CD14-positive monocyte (primary cell): ENCODE data around the gene MDN1. TPM values are rescaled to one million over a fixed set of nuclear protein-coding genes. Genes with fewer than 3 reads are reported as not detected.

Source experiments
- DNase-seq, 3 donors: peaks; one replicate each; pipeline ENCODE4 v3.0.0-alpha.2; 2011 to 2022
- H2AFZ ChIP-seq: 2 replicates; pipeline ENCODE4 v1.6.0; 2012; ENCODE audit warnings: mild to moderate bottlenecking, low read depth, low read length, inconsistent platforms; ENCODE audit not compliant: insufficient read depth, poor library complexity, severe bottlenecking
- H3K27ac ChIP-seq, 2 donors: 1 replicate in 1 of 2; 2 replicates in 1 of 2; pipeline ENCODE4 v1.5.1; 2012 to 2013; ENCODE audit warnings: low read length in 2 of 2, control low read depth in 1 of 2, inconsistent platforms in 1 of 2, low read depth in 1 of 2, mild to moderate bottlenecking in 1 of 2
- H3K27me3 ChIP-seq, 2 donors: one replicate each; pipeline versions ENCODE4 v1.6.0 to v1.6.1; 2011 to 2013; ENCODE audit warnings: low read length in 2 of 2; ENCODE audit not compliant: control insufficient read depth in 2 of 2, insufficient read depth in 2 of 2
- H3K36me3 ChIP-seq, 2 donors: replicated peaks in 1 of 2; 1 replicate in 1 of 2; 2 replicates in 1 of 2; pipeline versions ENCODE4 v1.5.1 to v1.6.1; 2012 to 2013; ENCODE audit warnings: low read length in 2 of 2, control low read depth in 1 of 2, inconsistent platforms in 1 of 2, mild to moderate bottlenecking in 1 of 2; ENCODE audit not compliant: insufficient read depth in 2 of 2, control insufficient read depth in 1 of 2
- H3K4me1 ChIP-seq, 2 donors: 1 replicate in 1 of 2; 2 replicates in 1 of 2; pipeline versions ENCODE4 v1.5.1 to v1.6.1; 2012 to 2013; ENCODE audit warnings: low read length in 2 of 2, control low read depth in 1 of 2, inconsistent platforms in 1 of 2, mild to moderate bottlenecking in 1 of 2, moderate library complexity in 1 of 2; ENCODE audit not compliant: insufficient read depth in 2 of 2, control insufficient read depth in 1 of 2
- H3K4me2 ChIP-seq: replicated peaks from 2 replicates; pipeline ENCODE3; 2012; ENCODE audit warnings: low read length, moderate library complexity, mild to moderate bottlenecking; ENCODE audit not compliant: poor library complexity, severe bottlenecking; ENCODE audit errors: extremely low read depth
- H3K4me3 ChIP-seq, 3 experiments: fragments of 200-600 bp in 1 of 3; sonication (generic) in 1 of 3; replicated peaks in 1 of 3; 1 replicate in 2 of 3; 2 replicates in 1 of 3; pipeline ENCODE4 v1.5.1; 2011 to 2013; ENCODE audit warnings: low read length in 3 of 3, mild to moderate bottlenecking in 3 of 3, control low read depth in 2 of 3, low read depth in 2 of 3, inconsistent platforms in 1 of 3, moderate library complexity in 1 of 3
- H3K79me2 ChIP-seq: 2 replicates; pipeline ENCODE4 v1.6.0; 2012; ENCODE audit warnings: mild to moderate bottlenecking, control low read depth, inconsistent platforms, low read length, moderate library complexity; ENCODE audit not compliant: insufficient read depth
- H3K9ac ChIP-seq: 2 replicates; pipeline ENCODE4 v1.6.0; 2017; ENCODE audit warnings: low read length, mild to moderate bottlenecking; ENCODE audit not compliant: insufficient read depth, poor library complexity, severe bottlenecking
- H3K9me3 ChIP-seq, 2 donors: replicated peaks in 1 of 2; 1 replicate in 1 of 2; 2 replicates in 1 of 2; pipeline versions ENCODE4 v1.5.1 to v1.6.1; 2012 to 2013; ENCODE audit warnings: low read length in 2 of 2, control low read depth in 1 of 2; ENCODE audit not compliant: control insufficient read depth in 1 of 2, insufficient read depth in 1 of 2
- H4K20me1 ChIP-seq: 2 replicates; pipeline ENCODE4 v1.6.0; 2012; ENCODE audit warnings: mild to moderate bottlenecking, low read length, control low read depth, moderate library complexity; ENCODE audit not compliant: insufficient read depth
- H3K27ac Mint-ChIP-seq, 7 donors: one replicate each; pipeline ENCODE4 v1.8.0; 2020; ENCODE audit warnings: mild to moderate bottlenecking in 7 of 7, mixed read lengths in 7 of 7, moderate library complexity in 6 of 7, inconsistent platforms in 2 of 7
- H3K27me3 Mint-ChIP-seq, 3 donors: one replicate each; pipeline ENCODE4 v1.8.0; 2021 to 2022; ENCODE audit warnings: low read depth in 3 of 3, mild to moderate bottlenecking in 3 of 3, mixed read lengths in 3 of 3, moderate library complexity in 3 of 3, inconsistent platforms in 1 of 3
- H3K36me3 Mint-ChIP-seq, 2 donors: one replicate each; pipeline ENCODE4 v1.8.0; 2020; ENCODE audit warnings: mixed read lengths in 2 of 2, inconsistent platforms in 1 of 2, mild to moderate bottlenecking in 1 of 2
- H3K4me1 Mint-ChIP-seq: one replicate; pipeline ENCODE4 v1.8.0; 2020; ENCODE audit warnings: mild to moderate bottlenecking, mixed read lengths
- H3K4me3 Mint-ChIP-seq, 2 donors: one replicate each; pipeline ENCODE4 v1.8.0; 2020; ENCODE audit warnings: mild to moderate bottlenecking in 2 of 2, mixed read lengths in 2 of 2, moderate library complexity in 1 of 2
- H3K9me3 Mint-ChIP-seq, 7 donors: one replicate each; pipeline ENCODE4 v1.8.0; 2020 to 2022; ENCODE audit warnings: mixed read lengths in 7 of 7, mild to moderate bottlenecking in 6 of 7, moderate library complexity in 6 of 7, inconsistent platforms in 2 of 7
- CTCF ChIP-seq: fragments of 200-600 bp; IDR thresholded peaks from one replicate; pipeline ENCODE4 v1.8.0; 2022; ENCODE audit warnings: antibody characterized with exemption, mild to moderate bottlenecking
- WGBS: methylation state at CpG from one replicate; pipeline ENCODE4 v1.1.5; 2013; ENCODE audit warnings: missing lambda C conversion rate; ENCODE audit not compliant: insufficient coverage; 5-methylcytosine and 5-hydroxymethylcytosine counted together
- intact Hi-C, 2 donors: fragments of 100-400 bp; cut with micrococcal nuclease; formaldehyde crosslinking; loops; one replicate each; pipeline versions ENCODE4 v1.15.0 to v1.15.1; 2023
- polyA plus RNA-seq, 3 donors: library from polyadenylated mRNA; depleted of rRNA in 1 of 3; unstranded in 2 of 3; stranded (reverse) in 1 of 3; fragments of 300-500 nt in 2 of 3; fragments of >200 nt in 1 of 3; fragmentation: Illumina TruSeq in 2 of 3; gene quantifications; 1 replicate in 2 of 3; 2 replicates in 1 of 3; pipeline ENCODE4 v1.2.3, GENCODE V29; 2012 to 2021

MDN1 gene
- polyA plus RNA-seq, 3 donors, result 0.61 to 6.6 (median 1.8) TPM

GRCh38 chr6:89611666-89612065 is 207.9 kb downstream of the MDN1 start:
- Mint-ChIP-seq H3K4me1 (peaks cover 8% of the 10 kb centered on the region), H3K27me3 (peaks cover 0 to 5% (median 5%) of the 10 kb centered on the region in 3 donors), H3K9me3 (peaks cover 0 to 2% (median 0%) of the 10 kb centered on the region in 7 donors), H3K4me3 (no peak overlapping the region), H3K36me3 (no peaks in the 10 kb centered on the region), H3K27ac (no peak overlapping the region)
- H3K9ac ChIP-seq, result no peak overlapping the region
- DNase-seq, result no peak
- H3K27me3 ChIP-seq, result no peaks in the 10 kb centered on the region
- H3K36me3 ChIP-seq, result no peaks in the 10 kb centered on the region
- intact Hi-C loops, result loop anchor here in 1 of 2 donors (5.0 kb wide), 1 partner anchor 239 kb away; no protein-coding TSS in a partner anchor
- no peaks in the 10 kb centered on the region for H3K9me3 ChIP-seq
- H3K79me2 ChIP-seq, result no peaks in the 10 kb centered on the region
- no peaks in the 10 kb centered on the region for H4K20me1 ChIP-seq
- no peaks in the 10 kb centered on the region for H3K4me1 ChIP-seq
- no peak overlapping the region for H2AFZ ChIP-seq
- no peak overlapping the region for H3K27ac ChIP-seq
- no peak overlapping the region for H3K4me3 ChIP-seq
- H3K4me2 ChIP-seq, result no peak overlapping the region
- TF ChIP-seq CTCF, result no peak

GRCh38 chr6:89610149-89610642 is 209.4 kb downstream of the MDN1 start:
- intact Hi-C loops, result loop anchor here (1.0 to 5.0 kb wide), 2 partner anchors 177 to 238 kb away; partner anchors contain the start of gene ANKRD6 (in 2 of the 2)
- Histone ChIP-seq H3K9ac (no peak overlapping the region), H3K36me3 (no peaks in the 10 kb centered on the region), H3K9me3 (no peaks in the 10 kb centered on the region), H3K4me1 (no peaks in the 10 kb centered on the region), H3K4me2 (no peak overlapping the region), H3K4me3 (no peak overlapping the region), H3K27ac (no peak overlapping the region), H2AFZ (no peak overlapping the region), H3K79me2 (no peaks in the 10 kb centered on the region), H4K20me1 (no peaks in the 10 kb centered on the region), H3K27me3 (no peaks in the 10 kb centered on the region)
- Mint-ChIP-seq H3K27ac (no peak overlapping the region), H3K4me1 (peaks cover 8% of the 10 kb centered on the region), H3K9me3 (peaks cover 0 to 2% (median 0%) of the 10 kb centered on the region in 7 donors), H3K36me3 (peaks cover 0 to 2% of the 10 kb centered on the region in 2 donors), H3K27me3 (peaks cover 0 to 5% (median 1%) of the 10 kb centered on the region in 3 donors), H3K4me3 (no peak overlapping the region)
- peak; percentile 97 for TF ChIP-seq CTCF
- DNase-seq, result peak; percentile 52 to 70 (median 66)
- WGBS, result no CpG with 5 or more reads among the region's 11 CpGs
